HG03095 (cell line): ENCODE results near the gene CCDC194.

Source experiments
- ATAC-seq: cut with Tn5 transposase; IDR thresholded peaks from one replicate; pipeline ENCODE4 v1.9.1; 2021; ENCODE audit warnings: moderate library complexity; ENCODE audit not compliant: unreplicated experiment

The CCDC194 gene

GRCh38 chr19:17406046-17406886 is 12.3 kb upstream of the CCDC194 start:
- peak; percentile 13 for ATAC-seq

- ATAC-seq = peak; percentile 76
These were observed 11.5 kb upstream of the CCDC194 start, which contains the start of gene BST2 for GRCh38 chr19:17405250-17406045. TSS of gene BST2 (minus strand) at chr19:17405630. CDS start at chr19:17405575, 55 bp downstream.

DNA sequence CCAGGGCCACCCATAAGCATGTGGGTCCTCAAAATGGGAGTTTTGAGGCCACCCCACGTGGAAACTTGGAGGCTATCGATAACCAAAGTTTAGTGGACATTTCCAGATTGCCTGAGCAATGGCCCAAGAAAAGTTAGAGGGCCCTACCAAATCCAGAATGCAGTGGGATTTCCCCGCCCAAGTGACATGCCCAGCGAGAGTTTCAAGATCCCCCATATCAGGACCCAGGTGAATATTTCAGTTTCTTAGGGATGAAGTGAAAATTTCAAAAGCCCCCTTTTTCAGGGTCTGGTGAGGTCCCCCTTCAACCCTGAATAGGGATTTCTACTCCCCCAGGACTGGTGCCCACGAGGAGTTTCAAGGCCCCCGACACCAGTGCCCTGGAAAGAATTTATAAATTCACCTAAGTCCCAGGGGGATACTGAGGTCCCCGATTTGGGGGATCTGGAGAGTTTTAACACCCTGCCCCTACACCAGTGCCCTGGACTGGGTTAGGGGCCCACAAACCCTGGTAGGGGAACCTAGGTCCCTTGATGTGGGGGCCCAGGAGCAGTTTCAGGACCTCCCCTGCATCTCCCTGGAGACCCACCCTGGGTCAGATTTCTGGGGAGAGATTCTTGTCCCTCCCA is 10.7 kb upstream of the CCDC194 start:
- ATAC-seq = no peak

DNA sequence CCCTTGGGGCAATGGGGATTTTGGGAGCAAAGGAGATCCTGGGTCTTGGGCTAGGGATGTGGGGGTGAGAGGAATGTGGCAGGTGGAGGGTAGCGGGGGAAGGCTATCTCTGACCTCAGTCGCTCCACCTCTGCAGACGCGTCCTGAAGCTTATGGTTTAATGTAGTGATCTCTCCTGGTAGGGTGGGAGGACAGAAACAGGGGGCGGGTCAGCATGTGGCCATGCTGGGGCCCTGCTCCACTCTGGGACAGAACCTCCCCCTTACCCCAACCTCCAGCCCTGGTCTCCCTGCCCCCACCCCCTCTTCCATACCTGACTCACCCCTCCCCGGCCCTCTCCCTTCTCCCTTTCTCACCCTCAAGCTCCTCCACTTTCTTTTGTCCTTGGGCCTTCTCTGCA is 10.0 kb upstream of the CCDC194 start:
- ATAC-seq = no peak

DNA sequence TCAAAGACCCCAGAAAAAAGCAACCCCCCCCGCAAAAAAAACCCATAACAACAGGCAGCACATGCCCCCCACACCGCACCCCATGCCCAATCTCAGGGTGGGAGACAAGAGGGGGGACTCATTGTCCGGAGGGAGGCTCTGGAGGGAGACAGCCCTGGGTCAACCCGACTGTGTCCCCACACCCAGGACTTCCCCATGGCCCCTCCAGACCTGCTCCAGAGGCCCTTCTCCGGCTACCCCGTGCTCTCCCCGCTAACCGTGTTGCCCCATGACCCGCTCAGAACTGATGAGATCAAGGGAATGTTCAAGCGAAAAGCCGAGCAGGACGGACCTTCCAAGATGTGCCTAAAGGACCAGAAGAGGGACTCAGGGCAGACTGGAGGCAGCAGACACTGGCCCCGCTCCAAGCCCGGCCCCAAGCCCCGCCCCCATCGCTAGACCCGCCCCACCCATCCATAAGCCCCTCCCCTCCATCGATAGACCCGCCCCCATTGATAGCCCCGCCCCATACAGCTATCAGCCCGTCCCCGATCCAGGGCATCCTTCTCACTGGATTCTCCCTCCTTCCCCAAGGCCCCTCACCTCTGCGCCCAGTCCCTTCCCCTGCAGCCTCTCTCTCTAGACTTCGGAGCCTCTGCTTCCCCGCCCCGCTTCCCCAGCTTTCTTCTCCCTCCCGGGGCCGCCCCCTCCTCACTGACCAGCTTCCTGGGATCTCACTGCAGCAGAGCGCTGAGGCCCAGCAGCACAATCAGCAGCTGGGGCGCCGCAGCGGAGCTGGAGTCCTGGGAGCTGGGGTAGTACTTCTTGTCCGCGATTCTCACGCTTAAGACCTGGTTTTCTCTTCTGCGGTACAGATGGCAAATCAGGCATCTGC is 9.2 kb upstream of the CCDC194 start:
- no peak for ATAC-seq

DNA sequence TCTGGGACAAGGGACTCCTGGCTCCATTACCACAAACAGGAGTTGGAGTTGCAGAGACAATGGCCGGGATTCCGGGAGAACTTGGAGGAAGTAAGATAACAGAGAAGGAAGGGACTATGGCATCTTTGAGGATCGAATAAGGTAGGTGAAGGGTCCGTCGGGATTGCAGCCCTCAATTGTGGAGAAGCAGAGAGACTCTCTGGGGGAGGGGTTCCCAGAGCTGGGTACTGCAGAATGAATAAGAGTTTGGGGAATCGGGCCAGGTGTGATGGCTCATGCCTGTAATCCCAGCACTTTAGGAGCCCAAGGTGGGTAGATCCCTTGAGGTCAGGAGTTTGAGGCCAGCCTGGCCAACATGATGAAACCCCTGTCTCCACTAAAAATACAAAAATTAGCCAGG is 7.6 kb upstream of the CCDC194 start:
- no peak for ATAC-seq

DNA sequence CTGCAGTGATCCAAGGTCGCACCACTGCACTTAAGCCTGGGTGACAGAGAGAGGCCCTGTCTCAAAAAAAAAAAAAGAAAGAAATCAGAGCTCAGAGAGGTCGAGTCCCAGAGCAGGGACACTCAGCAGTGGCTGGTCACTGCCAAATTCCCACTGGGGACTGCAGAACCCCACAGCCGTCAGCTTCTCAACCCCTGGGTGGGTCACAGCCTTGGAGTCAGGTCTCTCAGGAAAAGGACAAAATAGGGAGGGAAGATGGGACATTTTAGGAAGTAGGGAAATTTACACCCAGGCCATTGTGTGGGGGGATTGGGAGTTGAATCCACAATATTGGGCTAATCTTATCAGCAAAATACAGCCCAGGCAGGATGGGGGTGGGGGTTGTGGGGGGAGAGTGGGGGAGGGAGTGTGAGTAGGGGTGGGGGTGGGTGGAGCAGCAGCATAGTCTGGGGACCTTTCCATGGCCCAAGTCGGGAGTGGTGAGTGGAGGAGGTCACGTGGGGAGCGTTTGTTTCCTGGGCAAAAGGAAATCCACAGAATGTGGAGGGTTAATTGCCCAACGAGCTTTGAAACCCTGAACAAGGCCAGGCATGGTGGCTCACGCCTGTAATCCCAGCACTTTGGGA is 5.0 kb upstream of the CCDC194 start:
- ATAC-seq = no peak

- ATAC-seq = no peak
These were observed 957 bp upstream of the CCDC194 start for GRCh38 chr19:17394891-17395415.

DNA sequence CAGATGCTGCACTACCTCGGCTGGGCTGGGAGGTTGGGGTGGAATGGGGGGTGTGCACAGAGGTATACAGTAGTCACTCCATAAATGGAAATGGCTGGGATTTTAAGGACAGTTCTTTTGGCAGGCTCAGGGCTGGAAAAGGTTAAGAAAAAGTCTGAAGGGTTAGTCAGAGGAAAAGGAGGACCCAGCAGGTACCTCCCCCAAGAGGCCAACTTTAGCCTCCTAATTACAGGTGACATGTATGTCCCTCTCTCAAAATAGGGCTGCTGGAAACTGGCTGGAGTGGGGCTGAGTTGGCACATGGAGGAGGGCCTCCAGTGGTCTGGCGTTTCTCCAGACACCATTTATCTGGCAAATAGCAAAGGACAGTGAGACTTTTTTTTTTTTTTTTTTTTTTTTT is 994 bp downstream of the CCDC194 start:
- no peak for ATAC-seq

DNA sequence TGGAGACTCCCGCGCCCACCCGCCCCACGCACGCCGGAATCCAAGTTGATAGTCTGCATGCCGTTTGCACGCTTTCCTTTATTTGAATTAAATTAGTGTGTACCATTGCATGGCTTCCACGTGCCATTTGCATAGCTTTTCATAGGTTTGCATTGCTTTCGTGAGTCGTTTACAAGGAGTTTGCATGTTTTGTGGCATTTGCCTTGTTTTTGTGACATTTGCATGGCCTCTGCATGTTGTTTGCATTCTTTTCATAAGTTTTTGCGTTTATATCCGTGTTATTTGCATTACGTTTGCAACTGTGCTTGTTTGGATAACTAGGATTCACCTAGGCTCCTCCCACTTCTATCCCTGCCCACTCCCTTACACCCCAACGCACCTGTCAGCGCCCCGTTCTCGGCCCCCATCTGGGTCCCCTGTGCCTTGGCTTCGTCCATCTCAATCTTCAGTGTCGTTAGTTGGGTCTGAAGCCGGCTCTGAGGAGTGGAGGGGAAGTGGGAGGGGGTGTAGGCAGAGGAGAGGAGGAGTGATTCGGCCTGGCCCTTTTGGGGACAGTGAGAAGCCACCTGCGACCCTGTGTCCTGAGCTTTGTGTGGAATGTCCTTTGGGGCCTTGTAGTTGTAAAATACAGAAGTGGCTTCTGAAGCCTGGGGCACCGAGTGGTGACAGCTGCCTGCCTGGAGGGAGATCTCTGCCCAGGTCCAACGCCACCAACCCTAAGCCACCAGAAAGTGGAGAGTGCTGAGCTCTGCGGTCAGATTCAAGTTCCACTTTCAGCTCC is 2.4 kb downstream of the CCDC194 start:
- ATAC-seq = no peak

- ATAC-seq = peak; percentile 76
These were observed 3.2 kb downstream of the CCDC194 start for GRCh38 chr19:17390665-17391370.

DNA sequence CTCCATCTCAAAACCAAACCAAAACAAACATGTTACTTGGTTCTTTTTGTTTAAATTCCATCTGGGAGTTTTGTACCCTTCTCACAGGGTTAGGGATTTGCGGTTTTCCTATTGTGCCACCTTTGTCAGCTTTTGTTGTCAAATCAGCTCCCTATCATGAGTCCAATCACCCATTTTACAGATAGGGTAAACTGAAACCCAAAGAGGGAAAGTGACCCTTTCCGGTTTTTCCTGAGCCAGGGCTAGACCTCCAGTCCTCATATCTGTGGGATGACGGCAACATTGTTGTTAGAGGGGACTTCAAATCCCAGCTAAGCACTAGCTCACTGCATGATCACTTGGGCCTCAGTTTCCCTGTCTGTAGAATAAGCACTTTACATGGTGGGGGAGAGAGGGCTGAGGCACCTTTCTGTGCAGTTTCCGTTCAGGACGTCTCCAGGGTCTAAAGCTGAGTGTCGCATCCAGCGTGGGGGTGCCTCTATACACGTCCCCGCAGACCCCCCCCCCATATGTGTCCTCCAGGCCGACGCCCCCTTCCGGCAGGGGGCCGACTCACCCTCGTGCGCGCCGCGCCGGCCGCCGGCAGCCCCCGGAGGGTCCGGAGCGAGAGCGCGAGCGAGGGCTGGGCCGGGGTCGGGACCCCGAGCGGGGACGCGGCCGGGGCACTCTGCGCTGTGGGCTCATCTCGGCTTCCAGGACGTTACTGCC is 3.9 kb downstream of the CCDC194 start:
- no peak for ATAC-seq

- ATAC-seq = no peak
These were observed 4.7 kb downstream of the CCDC194 start for GRCh38 chr19:17389288-17389687.

GRCh38 chr19:17385878-17386611 is 8.0 kb downstream of the CCDC194 start:
- ATAC-seq = no peak

DNA sequence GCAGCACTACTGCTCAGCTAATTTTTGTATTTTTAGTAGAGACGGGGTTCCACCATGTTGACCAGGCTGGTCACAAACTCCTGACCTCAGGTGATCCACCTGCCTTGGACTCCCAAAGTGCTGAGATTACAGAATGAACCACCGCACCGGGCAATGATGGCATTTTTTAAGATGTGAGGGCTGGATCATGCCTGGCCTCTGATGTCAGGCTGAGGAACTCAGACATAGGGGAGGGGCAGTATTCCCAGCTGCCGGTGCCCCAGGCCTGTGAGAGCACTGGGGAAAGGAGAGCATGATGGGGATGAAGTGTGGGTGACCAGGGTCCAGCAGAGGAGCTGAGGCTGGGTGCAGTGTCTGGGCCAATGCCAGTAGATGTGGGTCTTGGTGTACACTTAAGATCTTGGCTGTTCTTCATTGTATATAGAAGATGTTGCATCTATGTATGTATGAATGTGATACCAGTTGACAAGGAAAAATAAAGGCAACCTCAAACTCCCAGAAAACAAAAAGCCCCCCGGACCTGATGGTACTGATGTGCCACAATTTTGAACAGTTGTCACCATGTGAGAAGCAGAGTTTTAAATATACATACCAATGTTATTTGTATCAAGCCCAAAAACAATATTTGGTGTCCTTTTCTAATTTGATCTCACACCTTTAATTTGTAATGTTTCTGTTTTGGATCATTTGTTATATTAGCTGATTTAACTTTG is 13.4 kb downstream of the CCDC194 start:
- ATAC-seq = no peak

DNA sequence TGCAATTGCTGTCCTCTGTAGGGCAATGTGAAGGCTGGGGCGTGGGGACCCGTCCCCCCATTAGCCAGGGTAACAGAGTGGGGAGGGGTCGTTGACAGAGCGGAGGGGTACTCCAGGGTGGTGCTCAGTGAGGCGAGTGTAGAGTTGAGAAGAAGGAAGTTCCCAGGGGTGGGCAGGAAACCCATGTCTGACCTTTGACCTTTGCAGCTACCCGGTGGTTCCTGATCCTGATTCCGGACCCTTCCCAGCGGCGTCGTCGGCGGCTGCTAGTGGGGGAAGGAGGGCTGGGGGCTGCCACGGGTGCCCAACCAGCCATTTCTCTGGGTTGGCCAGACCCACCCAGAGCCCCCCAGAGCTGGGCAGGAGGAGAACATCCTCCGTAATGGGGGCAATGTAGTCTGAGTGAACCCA is 14.8 kb downstream of the CCDC194 start:
- ATAC-seq = no peak

DNA sequence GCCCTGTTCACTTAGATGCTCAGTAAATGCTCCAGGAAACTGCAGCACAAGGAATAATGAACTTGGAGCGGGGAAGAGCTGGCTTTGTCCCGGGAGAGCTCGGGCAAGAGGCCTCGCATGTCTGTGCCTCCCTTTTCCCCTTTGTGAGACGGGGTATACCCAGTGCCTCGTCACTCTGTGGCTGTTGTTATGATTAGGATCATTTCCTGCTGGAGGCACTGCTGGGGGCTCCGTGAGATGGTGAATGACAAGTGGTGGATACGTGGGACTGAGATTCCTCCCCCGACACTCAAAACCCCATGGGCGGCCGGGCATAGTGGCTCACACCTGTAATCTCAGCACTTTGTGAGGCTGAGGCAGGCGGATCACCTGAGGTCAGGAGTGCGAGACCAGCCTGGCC is 15.7 kb downstream of the CCDC194 start:
- no peak for ATAC-seq
